K562 (cell line): Measurements from ENCODE around the gene CSNK1D. TPM values are rescaled to one million over a fixed set of nuclear protein-coding genes. Genes with fewer than 3 reads are reported as not detected.

Experiments
- ATAC-seq: fragments of 200-7000 bp; cut with Tn5 transposase; 3 replicates; pipeline ENCODE4 v1.9.1; 2020; ENCODE audit warnings: moderate library complexity
- BruUV-seq: library from RNA; stranded (reverse); fragments of 400-500 nt; replicated peaks from 2 replicates; lab custom pipeline; 2021; lab: Mats Ljungman, UMichigan
- CTCF ChIA-PET: fragments of 300-600 bp; formaldehyde crosslinking; extraction: SDS; loops from one replicate; lab custom pipeline; 2021; ENCODE audit warnings: low intra/inter-chr PET ratio; lab: Yijun Ruan, JAX
- POLR2A ChIA-PET: fragments of 300-600, 350-650 bp; sonication (Branson Sonifier 250); formaldehyde crosslinking; extraction: SDS; loops from one replicate; lab custom pipeline; 2021; ENCODE audit warnings: antibody characterized with exemption, inconsistent platforms; lab: Yijun Ruan, JAX
- DNase-seq, 4 experiments: peaks; one replicate each; pipeline versions ENCODE4 v3.0.0 to v3.0.0-alpha.2; 2011 to 2018; ENCODE audit warnings: low spot score in 3 of 4, mixed read lengths in 3 of 4; ENCODE audit errors: extremely low read depth in 1 of 4
- FAIRE-seq: peaks from 2 replicates; lab custom pipeline; 2011; peaks lifted over from hg19 to GRCh38; lab: Jason Lieb, UNC
- H2AFZ ChIP-seq: 2 replicates; pipeline ENCODE4 v1.6.0; 2011; ENCODE audit warnings: low read depth, low read length, control low read depth, inconsistent platforms
- H3K27ac ChIP-seq: fragments of 200-600 bp; 3 replicates; pipeline ENCODE4 v1.8.0; 2011; ENCODE audit warnings: low read depth, mild to moderate bottlenecking, control low read depth, inconsistent platforms, low read length, moderate library complexity, mixed read lengths; ENCODE audit errors: extremely low read depth
- H3K27me3 ChIP-seq, 2 experiments: fragments of 300-600 bp in 1 of 2; 2 replicates in 1 of 2; 3 replicates in 1 of 2; pipeline versions ENCODE4 v1.6.0 to v1.8.0; 2011; ENCODE audit warnings: inconsistent platforms in 2 of 2, low read length in 2 of 2, mild to moderate bottlenecking in 1 of 2, mixed read lengths in 1 of 2, moderate library complexity in 1 of 2; ENCODE audit not compliant: control insufficient read depth in 2 of 2, insufficient read depth in 2 of 2
- H3K36me3 ChIP-seq: fragments of 300-600 bp; 3 replicates; pipeline ENCODE4 v1.8.0; 2011; ENCODE audit warnings: mild to moderate bottlenecking, low read length, inconsistent platforms; ENCODE audit not compliant: control insufficient read depth, insufficient read depth
- H3K4me1 ChIP-seq, 2 experiments: fragments of 200-600 bp in 1 of 2; replicated peaks in 1 of 2; 2 replicates in 1 of 2; 3 replicates in 1 of 2; pipeline versions ENCODE4 v1.5.1 to v1.8.0; 2011; ENCODE audit warnings: inconsistent platforms in 2 of 2, low read length in 2 of 2, mild to moderate bottlenecking in 1 of 2, mixed read lengths in 1 of 2, moderate library complexity in 1 of 2; ENCODE audit not compliant: control insufficient read depth in 2 of 2, insufficient read depth in 2 of 2
- H3K4me2 ChIP-seq: 2 replicates; pipeline ENCODE4 v1.6.1; 2011; ENCODE audit warnings: low read length, control low read depth, inconsistent platforms, mixed read lengths; ENCODE audit not compliant: insufficient read depth
- H3K4me3 ChIP-seq: fragments of 200-600 bp; sonication (generic), shearing (Covaris generic); 2 replicates; pipeline ENCODE4 v1.5.1; 2016; ENCODE audit warnings: control low read depth, inconsistent platforms
- H3K79me2 ChIP-seq: fragments of 200-600 bp; 3 replicates; pipeline ENCODE4 v1.8.0; 2011; ENCODE audit warnings: low read length, inconsistent platforms; ENCODE audit not compliant: control insufficient read depth, insufficient read depth
- H3K9ac ChIP-seq, 2 experiments: 2 replicates each; pipeline versions ENCODE4 v1.6.0 to v1.6.1; 2011; ENCODE audit warnings: low read depth in 2 of 2, low read length in 2 of 2, control low read depth in 1 of 2, inconsistent platforms in 1 of 2, mild to moderate bottlenecking in 1 of 2, mixed read lengths in 1 of 2; ENCODE audit not compliant: insufficient read depth in 1 of 2
- H3K9me1 ChIP-seq: one replicate; pipeline ENCODE4 v1.6.0; 2011; ENCODE audit warnings: inconsistent platforms, mild to moderate bottlenecking, low read length, moderate library complexity; ENCODE audit not compliant: control insufficient read depth, insufficient read depth
- H3K9me3 ChIP-seq: replicated peaks from 2 replicates; pipeline ENCODE4 v1.5.1; 2011; ENCODE audit warnings: low read depth, low read length, inconsistent platforms; ENCODE audit not compliant: control insufficient read depth, insufficient read depth
- H4K20me1 ChIP-seq: replicated peaks from 2 replicates; pipeline ENCODE4 v1.6.1; 2011; ENCODE audit warnings: low read length, inconsistent platforms, mixed read lengths; ENCODE audit not compliant: control insufficient read depth, insufficient read depth
- PHB ChIP-seq: fragments of 250-450 bp; sonication (Bioruptor Pico); IDR thresholded peaks from 2 replicates; pipeline ENCODE4 v1.5.0; 2021
- RBM15 ChIP-seq: fragments of 200-400 bp; formaldehyde crosslinking; IDR thresholded peaks from 2 replicates; pipeline ENCODE4 v1.6.1; 2018; ENCODE audit warnings: mild to moderate bottlenecking, low read length, moderate library complexity; ENCODE audit not compliant: insufficient read depth
- RREB1 ChIP-seq: fragments of 250-450 bp; sonication (Bioruptor Pico); IDR thresholded peaks from 2 replicates; pipeline ENCODE4 v1.4.0; 2020
- ZNF57 ChIP-seq: fragments of 450-650 bp; formaldehyde crosslinking; IDR thresholded peaks from 2 replicates; pipeline ENCODE4 v1.4.0; 2020; ENCODE audit warnings: mild to moderate bottlenecking, moderate library complexity
- ZNF830 ChIP-seq: fragments of 250-450 bp; sonication (Bioruptor Pico); IDR thresholded peaks from 2 replicates; pipeline ENCODE4 v1.5.0; 2021; ENCODE audit warnings: mild to moderate bottlenecking
- WGBS: fragments of 100-300 bp; shearing (Covaris generic); methylation state at CpG from one replicate; pipeline ENCODE4 v1.1.6; 2016; ENCODE audit warnings: low coverage, mixed read lengths; ENCODE audit not compliant: insufficient coverage; ENCODE audit errors: missing lambda C conversion rate; 5-methylcytosine and 5-hydroxymethylcytosine counted together
- in situ Hi-C: fragments of 300-500 bp; cut with MboI; formaldehyde crosslinking; loops from 4 replicates; pipeline ENCODE4 v1.15.0; 2018; ENCODE audit warnings: inconsistent platforms, mixed read lengths
- intact Hi-C: fragments of 100-400 bp; cut with micrococcal nuclease; formaldehyde crosslinking; loops from 2 replicates; pipeline ENCODE4 v1.14.2; 2022
- polyA plus RNA-seq, 8 experiments: library from polyadenylated mRNA; depleted of rRNA in 4 of 8; stranded (reverse) in 5 of 8; unstranded in 3 of 8; fragments of >200 nt; fragmentation: Nextera tagmentation in 2 of 8; fragmentation: Illumina TruSeq in 1 of 8; extraction: Ambion mirVana in 2 of 8; extraction: Trizol in 1 of 8; gene quantifications; 2 replicates each; pipeline versions ENCODE4 v1.2.1 to v1.2.3, GENCODE V29; 2011 to 2014; ENCODE audit warnings: inconsistent platforms in 1 of 8, missing spikeins in 1 of 8
- total RNA-seq, 7 experiments: library from RNA; depleted of rRNA in 6 of 7; stranded (reverse); fragments of >200 nt in 6 of 7; fragmentation: Illumina TruSeq in 2 of 7; extraction: Trizol in 2 of 7; gene quantifications; 2 replicates each; pipeline versions ENCODE4 v1.2.1 to v1.2.3, GENCODE V29; 2011 to 2021; ENCODE audit warnings: low replicate concordance in 1 of 7
- TF ChIP-seq, protein P1 (sequence below): fragments of 250-450 bp; sonication (Bioruptor Pico); IDR thresholded peaks from 2 replicates; pipeline ENCODE4 v1.8.0; 2022; ENCODE audit warnings: moderate library complexity, mild to moderate bottlenecking, inconsistent platforms

The CSNK1D gene
- total and polyA plus RNA-seq, 9 of the 15 experiments (the other 6 are each of a cell fraction or from before 2014, with no cell fraction given), result 6.5 to 133 (median 41.3) TPM

DNA sequence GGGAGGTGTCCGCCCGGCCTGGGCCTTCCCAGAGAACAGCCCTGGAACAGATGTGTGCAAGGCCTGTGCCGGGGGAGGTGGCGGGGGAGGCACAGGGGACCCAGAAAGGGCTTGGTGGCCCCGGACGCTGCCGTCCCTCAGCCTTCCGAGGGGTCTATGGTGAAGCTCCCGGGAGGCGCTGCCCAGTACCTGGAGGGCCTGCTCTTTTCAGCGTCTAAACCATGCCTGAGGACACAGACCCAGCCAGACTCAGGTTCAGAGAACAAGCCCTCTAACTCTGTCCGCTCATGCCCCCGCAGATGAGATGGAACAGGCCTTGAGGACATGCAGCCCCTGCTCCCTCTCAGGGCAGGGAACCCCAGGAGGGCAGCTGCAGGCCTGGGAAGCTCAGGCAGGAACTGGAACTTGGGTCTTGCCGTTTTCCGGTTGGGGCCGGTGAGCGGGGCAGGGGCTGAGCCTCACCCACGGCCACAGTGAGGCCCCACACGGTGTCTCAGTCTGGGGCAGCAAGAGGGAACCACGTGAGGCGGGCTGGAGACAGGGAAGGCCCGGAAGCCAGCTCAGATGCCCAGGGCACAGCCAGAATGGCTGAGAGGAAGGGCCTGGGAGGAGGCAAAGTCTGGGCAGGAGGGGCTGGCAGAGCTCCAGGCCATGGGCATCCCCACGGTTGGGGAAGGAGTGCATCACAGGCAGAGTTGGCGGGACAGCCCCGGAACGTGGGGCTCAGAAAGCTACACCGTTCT lies 32.1 kb downstream of the CSNK1D start:
- Histone ChIP-seq H4K20me1 (0 out of 2 replicates have a peak, but pooled peaks cover 2% of the 10 kb centered on the region), H2AFZ (no peak overlapping the region), H3K9me3 (no peaks in the 10 kb centered on the region), H3K27me3 (no peaks in the 10 kb centered on the region), H3K27ac (peak overlapping the region; percentile 73), H3K4me1 (peaks cover 44 to 92% of the 10 kb centered on the region in 2 experiments), H3K4me2 (peak overlapping the region; percentile 43), H3K36me3 (peaks cover 53% of the 10 kb centered on the region), H3K79me2 (peaks cover 48% of the 10 kb centered on the region), H3K4me3 (no peak overlapping the region), H3K9ac (peak overlapping the region; percentile 10 to 90; a peak in 3 of 4 replicates), H3K9me1 (no peaks in the 10 kb centered on the region)
- DNase-seq (no peak), FAIRE-seq (peak; percentile 23), ATAC-seq (no peak)
- ChIA-PET POLR2A (interaction anchor here (0.6 to 2.7 kb wide), 11 partner anchors 10 to 143 kb away, joined by 3 to 20 read pairs (median 4); no protein-coding TSS in a partner anchor), CTCF (no interaction called here)
- no TSS peak for BruUV-seq
- intact Hi-C loops, result no loop called here
- WGBS, result 74% methylated on average over 20 of the region's 27 CpGs
- in situ Hi-C loops, result loop anchor here (5.0 kb wide), 1 partner anchor 66 kb away; no protein-coding TSS in a partner anchor
- TF ChIP-seq, protein P1, sequence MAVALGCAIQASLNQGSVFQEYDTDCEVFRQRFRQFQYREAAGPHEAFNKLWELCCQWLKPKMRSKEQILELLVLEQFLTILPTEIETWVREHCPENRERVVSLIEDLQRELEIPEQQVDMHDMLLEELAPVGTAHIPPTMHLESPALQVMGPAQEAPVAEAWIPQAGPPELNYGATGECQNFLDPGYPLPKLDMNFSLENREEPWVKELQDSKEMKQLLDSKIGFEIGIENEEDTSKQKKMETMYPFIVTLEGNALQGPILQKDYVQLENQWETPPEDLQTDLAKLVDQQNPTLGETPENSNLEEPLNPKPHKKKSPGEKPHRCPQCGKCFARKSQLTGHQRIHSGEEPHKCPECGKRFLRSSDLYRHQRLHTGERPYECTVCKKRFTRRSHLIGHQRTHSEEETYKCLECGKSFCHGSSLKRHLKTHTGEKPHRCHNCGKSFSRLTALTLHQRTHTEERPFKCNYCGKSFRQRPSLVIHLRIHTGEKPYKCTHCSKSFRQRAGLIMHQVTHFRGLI (CRISPR knock-in tag), result no peak
- TF ChIP-seq RREB1 (CRISPR knock-in tag) (no peak), ZNF830 (CRISPR knock-in tag) (0 out of 2 replicates have a peak, but pooled peaks have one; percentile 9), ZNF57 (no peak), RBM15 (no peak), PHB (CRISPR knock-in tag) (no peak)
